T47D (cell line): Measurements from ENCODE around the gene TM4SF4.

ENCODE experiments used
- DNase-seq, 2 experiments: peaks; one replicate each; pipeline versions ENCODE4 v3.0.0 to v3.0.0-alpha.2; 2011 to 2012; ENCODE audit warnings: low read depth in 1 of 2, low spot score in 1 of 2
- JUND ChIP-seq: IDR thresholded peaks from 2 replicates; pipeline ENCODE4 v1.6.1; 2012; ENCODE audit warnings: low read depth
- in situ Hi-C: cut with HindIII; loops from 2 replicates; pipeline ENCODE4 v1.10.0; 2016; ENCODE audit warnings: low sequenced_read_pairs, low pct_unique_long_range_greater_than_20kb

The TM4SF4 gene

GRCh38 chr3:149462581-149463011, 11.9 kb upstream of the TM4SF4 start:
- no peak for DNase-seq
- no peak for TF ChIP-seq JUND
- in situ Hi-C loops: no loop called here

GRCh38 chr3:149463921-149464320, 10.6 kb upstream of the TM4SF4 start:
- no peak for TF ChIP-seq JUND
- in situ Hi-C loops: no loop called here
- DNase-seq: no peak

GRCh38 chr3:149464542-149465328, 9.8 kb upstream of the TM4SF4 start:
- no peak for DNase-seq
- no peak for TF ChIP-seq JUND
- in situ Hi-C loops: no loop called here

GRCh38 chr3:149465351-149465883, 9.1 kb upstream of the TM4SF4 start:
- in situ Hi-C loops: no loop called here

GRCh38 chr3:149466192-149466591, 8.3 kb upstream of the TM4SF4 start:
- no peak for TF ChIP-seq JUND
- in situ Hi-C loops: no loop called here
- no peak for DNase-seq

More at GRCh38 chr3:149465351-149465883, 9.1 kb upstream of the TM4SF4 start:
- TF ChIP-seq JUND: no peak
- DNase-seq: no peak

- no peak for TF ChIP-seq JUND
- no peak for DNase-seq
- in situ Hi-C loops: no loop called here
These were observed 5.8 kb upstream of the TM4SF4 start for GRCh38 chr3:149468504-149469212.

- in situ Hi-C loops: no loop called here
- TF ChIP-seq JUND: no peak
- no peak for DNase-seq
These were observed 4.1 kb upstream of the TM4SF4 start for GRCh38 chr3:149470381-149470780.

- no peak for TF ChIP-seq JUND
- DNase-seq: no peak
- in situ Hi-C loops: no loop called here
These were observed 2.3 kb upstream of the TM4SF4 start for GRCh38 chr3:149472030-149472797.

- in situ Hi-C loops: no loop called here
- peak in 1 of 2 experiments; percentile 89 for DNase-seq
- TF ChIP-seq JUND: no peak
These were observed 894 bp upstream of the TM4SF4 start for GRCh38 chr3:149473357-149474249.

- no peak for TF ChIP-seq JUND
- no peak for DNase-seq
- in situ Hi-C loops: no loop called here
These were observed 1.1 kb downstream of the TM4SF4 start for GRCh38 chr3:149475451-149476060.

- DNase-seq: no peak
- in situ Hi-C loops: no loop called here
- no peak for TF ChIP-seq JUND
These were observed 1.7 kb downstream of the TM4SF4 start for GRCh38 chr3:149476225-149476624.
